ENCODE results near the gene CCDC88B. TPM values are rescaled to one million over a fixed set of nuclear protein-coding genes. Genes with fewer than 3 reads are reported as not detected.

The CCDC88B gene
- polyA plus RNA-seq, 3 donors: 1.7 to 2.0 (median 1.8) TPM

DNA sequence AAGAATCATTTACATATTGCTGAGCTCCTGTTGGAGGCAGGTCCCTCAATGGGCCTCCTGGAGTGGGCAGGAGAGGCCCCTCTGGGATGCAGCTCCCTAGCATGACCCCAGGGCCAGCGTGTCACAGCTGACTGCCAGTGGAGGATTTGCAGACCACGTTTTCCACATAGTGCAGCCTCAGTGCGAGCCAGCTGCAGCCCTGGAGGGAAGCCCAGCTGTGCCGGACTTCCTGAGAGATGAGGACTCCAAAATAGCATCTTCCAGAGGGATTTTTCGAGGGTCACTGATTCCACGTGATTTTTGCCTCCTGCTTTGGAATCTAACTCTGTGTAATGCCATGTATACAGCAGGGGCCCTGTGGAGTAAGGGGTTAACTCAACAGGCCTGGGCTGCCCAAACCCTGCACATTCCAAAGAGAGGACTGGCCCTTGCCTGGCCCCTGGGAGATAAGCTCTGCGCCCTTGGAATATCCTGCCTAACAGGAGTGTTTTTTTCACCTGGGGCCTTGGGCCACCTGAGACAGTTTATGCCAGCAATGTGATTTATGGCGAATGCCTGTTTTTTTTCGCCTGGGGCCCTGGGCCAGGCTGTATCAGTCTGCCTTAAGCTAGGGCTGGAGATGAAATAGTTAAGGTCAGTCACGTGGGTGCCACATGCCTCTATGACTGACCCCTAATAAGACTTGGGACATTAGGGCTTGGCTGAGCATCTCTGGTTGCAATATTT, 66.4 kb downstream of the CCDC88B start:
- DNase-seq (ENCODE audit: low read depth in 3 of 3, low spot score in 2 of 3): peak in 1 of 3 donors; percentile 32

Other genes with a start within 250 kb of the CCDC88B start
- gene MACROD1, start 174.1 kb upstream of the CCDC88B start, polyA plus RNA-seq (ENCODE audit: insufficient read length in 3 of 3): 10 to 100 TPM; 18.5 to 19.8 (median 18.6) TPM
- 100 to 1,000 TPM; 188 to 220 (median 209) TPM for gene STIP1, start 154.0 kb upstream of the CCDC88B start, polyA plus RNA-seq (ENCODE audit: insufficient read length in 3 of 3)
- gene FERMT3, start 133.5 kb upstream of the CCDC88B start, polyA plus RNA-seq (ENCODE audit: insufficient read length in 3 of 3): 1 to 10 TPM; 4.3 to 6.8 (median 5.6) TPM
- 10 to 100 TPM; 37.0 to 46.2 (median 42.5) TPM for gene TRPT1, start 114.0 kb upstream of the CCDC88B start, polyA plus RNA-seq (ENCODE audit: insufficient read length in 3 of 3)
- 10 to 100 TPM; 20.6 to 22.0 (median 21.9) TPM for gene NUDT22, start 113.9 kb upstream of the CCDC88B start, polyA plus RNA-seq (ENCODE audit: insufficient read length in 3 of 3)
- gene DNAJC4, start 109.7 kb upstream of the CCDC88B start, polyA plus RNA-seq (ENCODE audit: insufficient read length in 3 of 3): 10 to 100 TPM; 54.5 to 61.9 (median 54.7) TPM
- 10 to 100 TPM; 73.8 to 84.8 (median 81.0) TPM for gene VEGFB, start 105.6 kb upstream of the CCDC88B start, polyA plus RNA-seq (ENCODE audit: insufficient read length in 3 of 3)
- gene FKBP2, start 99.1 kb upstream of the CCDC88B start, polyA plus RNA-seq (ENCODE audit: insufficient read length in 3 of 3): 10 to 100 TPM; 84.9 to 99.3 (median 91.9) TPM
- 10 to 100 TPM; 52.9 to 73.6 (median 68.0) TPM for gene PPP1R14B, start 93.3 kb upstream of the CCDC88B start, polyA plus RNA-seq (ENCODE audit: insufficient read length in 3 of 3)
- 10 to 100 TPM; 10.9 to 12.5 (median 11.1) TPM for gene PLCB3, start 88.7 kb upstream of the CCDC88B start, polyA plus RNA-seq (ENCODE audit: insufficient read length in 3 of 3)
- gene BAD, start 55.5 kb upstream of the CCDC88B start, polyA plus RNA-seq (ENCODE audit: insufficient read length in 3 of 3): 10 to 100 TPM; 33.6 to 45.9 (median 41.2) TPM
- 10 to 100 TPM; 20.4 to 29.6 (median 26.5) TPM for gene GPR137, start 54.4 kb upstream of the CCDC88B start, polyA plus RNA-seq (ENCODE audit: insufficient read length in 3 of 3)
- under 1 TPM in 1 of 3 donors, not detected in 2; 0.13 TPM for gene KCNK4, start 48.9 kb upstream of the CCDC88B start, polyA plus RNA-seq (ENCODE audit: insufficient read length in 3 of 3)
- not detected for gene CATSPERZ, start 39.8 kb upstream of the CCDC88B start, polyA plus RNA-seq (ENCODE audit: insufficient read length in 3 of 3)
- gene ESRRA, start 34.7 kb upstream of the CCDC88B start, polyA plus RNA-seq (ENCODE audit: insufficient read length in 3 of 3): 10 to 100 TPM; 16.3 to 19.1 (median 16.4) TPM
- 100 to 1,000 TPM; 191 to 224 (median 220) TPM for gene TRMT112, start 22.6 kb upstream of the CCDC88B start, polyA plus RNA-seq (ENCODE audit: insufficient read length in 3 of 3)
- 100 to 1,000 TPM; 175 to 197 (median 195) TPM for gene PRDX5, start 22.1 kb upstream of the CCDC88B start, polyA plus RNA-seq (ENCODE audit: insufficient read length in 3 of 3)
- 10 to 100 TPM in 1 of 3 donors, 1 to 10 TPM in 2; 8.7 to 10.4 (median 9.8) TPM for gene RPS6KA4, start 19.0 kb downstream of the CCDC88B start, polyA plus RNA-seq (ENCODE audit: insufficient read length in 3 of 3)
- gene SLC22A11, start 215.7 kb downstream of the CCDC88B start, polyA plus RNA-seq (ENCODE audit: insufficient read length in 3 of 3): 10 to 100 TPM; 16.1 to 26.0 (median 25.2) TPM